MV-4-11 (cell line): ENCODE results near the gene KDM5A.

Experiments used
- DNase-seq: peaks from one replicate; lab custom pipeline; 2025; lab: John Stamatoyannopoulos, UW

The KDM5A gene

DNA sequence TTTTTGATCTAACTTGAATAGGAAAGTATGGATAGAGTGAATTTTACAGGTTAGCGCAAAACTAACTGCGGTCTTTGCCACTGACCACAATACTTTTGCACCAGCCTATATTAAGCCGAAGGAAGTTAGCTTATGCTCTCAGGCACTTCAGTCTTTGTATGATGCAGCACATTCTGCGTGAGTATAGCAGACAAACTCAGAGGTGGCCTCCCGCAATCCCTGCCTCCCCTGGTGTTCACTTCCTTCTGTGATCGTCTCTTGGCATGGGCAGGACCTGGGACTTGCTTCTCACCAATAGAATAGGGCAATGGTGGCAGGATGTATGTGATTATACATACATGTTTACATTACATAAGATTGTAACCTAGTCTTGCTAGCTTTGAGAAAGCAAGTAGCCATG is 116.2 kb downstream of the KDM5A start:
- DNase-seq: peak; percentile 43

DNA sequence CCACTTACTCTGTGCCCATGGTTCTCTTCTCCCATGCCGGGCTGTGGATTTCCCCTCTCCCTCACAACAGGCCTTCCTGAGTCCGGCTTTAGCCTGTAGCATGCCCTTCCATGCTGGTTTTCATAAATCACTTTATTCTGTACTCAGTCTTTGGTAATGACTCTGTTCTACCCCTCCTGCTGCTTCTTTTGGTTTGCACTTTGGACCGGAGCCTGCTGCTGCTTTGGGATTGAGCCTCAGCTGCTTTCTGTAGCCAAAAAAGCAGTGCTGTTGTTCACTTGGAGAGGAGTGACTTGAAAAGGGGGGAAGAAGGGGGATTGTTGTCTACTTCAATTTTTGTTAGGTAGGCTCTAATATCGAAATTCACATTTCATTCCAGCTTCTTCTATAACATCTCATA is 118.0 kb downstream of the KDM5A start:
- DNase-seq: no peak

- no peak for DNase-seq
Observed at GRCh38 chr12:269191-269590, 119.9 kb downstream of the KDM5A start.

DNA sequence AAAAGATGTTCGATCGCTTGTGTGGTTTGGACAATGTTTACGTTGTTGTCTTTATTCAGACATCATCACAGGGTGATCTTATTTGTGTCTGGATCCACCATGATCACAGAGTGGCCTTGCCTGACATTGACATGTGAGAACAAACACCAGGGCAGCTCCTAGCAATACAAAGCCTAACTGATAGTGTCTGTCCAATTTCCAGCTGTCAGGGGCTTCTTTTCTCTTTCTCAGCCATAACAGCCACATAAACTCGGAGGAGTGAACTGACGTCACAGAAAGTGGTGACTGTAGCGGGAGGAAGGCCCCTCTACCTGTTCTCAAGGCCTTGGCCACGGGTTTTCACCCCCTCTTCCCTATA is 120.7 kb downstream of the KDM5A start:
- DNase-seq: no peak

GRCh38 chr12:267581-268482 is 121.3 kb downstream of the KDM5A start:
- DNase-seq: no peak

DNA sequence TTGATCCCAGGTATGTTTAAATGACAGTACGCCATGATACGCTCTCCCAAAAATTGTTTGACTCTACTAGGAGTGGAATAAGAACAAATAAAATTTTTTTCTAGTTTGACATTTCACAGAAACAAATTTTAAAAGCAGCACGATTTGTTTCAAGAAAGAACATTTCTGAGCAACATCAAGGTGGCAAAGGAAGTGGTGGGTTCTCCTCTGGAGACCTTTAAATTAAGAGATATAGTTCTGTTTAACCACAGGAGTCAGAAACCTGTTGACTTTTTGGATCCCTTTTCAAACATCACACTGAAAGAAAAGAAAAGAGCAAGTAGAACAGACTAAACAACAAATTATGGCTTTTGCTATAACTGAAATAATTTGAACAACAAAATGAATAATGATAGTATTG is 124.0 kb downstream of the KDM5A start:
- no peak for DNase-seq

DNA sequence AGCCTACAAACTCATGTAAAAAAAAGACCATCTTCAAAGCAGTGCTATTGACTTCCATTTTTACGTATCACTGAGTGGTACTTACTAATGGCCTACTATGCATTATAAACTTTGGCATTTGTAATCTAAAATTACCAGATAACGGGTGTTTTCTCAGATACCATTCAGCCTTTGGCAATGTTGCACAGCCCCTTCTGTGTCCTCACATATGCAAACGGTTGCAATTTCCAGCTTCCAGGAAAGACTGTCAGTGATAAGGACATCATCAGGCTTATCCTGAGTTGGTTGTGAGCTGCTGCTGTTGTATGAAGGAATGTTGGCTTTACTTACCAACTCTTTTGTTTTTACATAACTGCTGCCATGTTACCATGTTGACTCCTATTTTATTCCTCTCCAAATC is 124.9 kb downstream of the KDM5A start:
- DNase-seq: no peak

GRCh38 chr12:263574-263973 is 125.5 kb downstream of the KDM5A start:
- peak; percentile 6 for DNase-seq

DNA sequence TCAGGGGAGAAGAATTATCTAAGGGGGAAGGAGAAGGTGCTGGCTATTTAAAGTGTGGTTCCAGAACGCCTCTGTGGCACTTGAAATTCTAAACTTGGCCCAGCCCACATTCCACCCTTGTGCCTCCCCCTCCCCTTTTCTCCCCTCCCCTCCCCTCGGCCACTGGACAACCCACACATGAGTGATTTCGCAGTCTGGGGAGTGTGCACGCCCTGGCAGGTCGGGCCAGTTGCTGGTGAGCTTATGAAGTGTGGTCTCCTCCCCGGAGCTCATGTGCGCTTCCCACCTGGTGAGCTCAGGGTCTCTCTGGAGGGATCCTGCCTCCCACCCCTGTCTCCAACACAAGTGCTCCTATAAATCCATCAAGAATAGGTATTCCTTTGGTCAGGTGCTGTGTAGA is 126.3 kb downstream of the KDM5A start, which contains the start of gene SLC6A13:
Gene SLC6A13, minus strand, starts transcription at position 20 of the 400 bp plus-strand sequence. CDS start 2,784 bp downstream, outside the sequence.
- DNase-seq: no peak

- DNase-seq: no peak
Observed at GRCh38 chr12:262113-262512, 127.0 kb downstream of the KDM5A start.

DNA sequence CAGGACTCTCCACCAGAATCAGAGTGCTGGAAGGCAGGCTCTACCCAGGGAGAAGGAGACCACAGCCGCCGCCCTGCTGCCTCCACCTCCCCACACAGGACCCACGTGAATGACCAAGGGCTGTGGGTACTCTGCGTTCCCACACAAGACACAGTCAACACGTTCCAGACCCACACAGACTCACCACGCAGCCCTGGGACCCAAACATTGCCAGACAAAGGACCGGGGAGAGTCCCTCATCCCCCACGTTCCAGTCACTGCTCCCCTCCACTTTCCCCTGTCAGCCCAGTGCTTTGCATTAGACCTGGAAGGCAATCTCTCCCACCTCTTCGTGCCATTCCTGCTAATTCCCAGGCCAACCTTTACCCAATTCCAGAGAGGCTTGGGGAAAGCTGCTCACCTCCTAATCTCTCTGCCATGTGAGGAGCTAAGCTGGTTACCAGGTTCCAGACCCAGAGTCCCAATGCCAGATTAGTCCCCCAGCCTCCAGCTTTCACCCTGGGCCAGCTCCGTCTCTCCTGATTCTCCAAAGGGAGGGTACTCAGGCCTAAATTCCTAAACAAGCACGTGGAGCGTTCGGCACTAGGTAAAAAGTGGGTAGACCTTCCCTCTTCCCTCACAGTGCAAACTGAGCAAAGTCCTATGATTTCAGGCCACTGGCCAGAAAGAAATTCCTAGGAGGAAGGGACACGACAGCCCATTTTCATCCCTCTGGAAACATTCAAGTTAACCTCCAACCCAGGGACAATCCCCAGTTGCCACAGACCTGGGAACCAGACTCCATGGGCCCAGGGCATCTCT is 131.4 kb downstream of the KDM5A start:
- no peak for DNase-seq

DNA sequence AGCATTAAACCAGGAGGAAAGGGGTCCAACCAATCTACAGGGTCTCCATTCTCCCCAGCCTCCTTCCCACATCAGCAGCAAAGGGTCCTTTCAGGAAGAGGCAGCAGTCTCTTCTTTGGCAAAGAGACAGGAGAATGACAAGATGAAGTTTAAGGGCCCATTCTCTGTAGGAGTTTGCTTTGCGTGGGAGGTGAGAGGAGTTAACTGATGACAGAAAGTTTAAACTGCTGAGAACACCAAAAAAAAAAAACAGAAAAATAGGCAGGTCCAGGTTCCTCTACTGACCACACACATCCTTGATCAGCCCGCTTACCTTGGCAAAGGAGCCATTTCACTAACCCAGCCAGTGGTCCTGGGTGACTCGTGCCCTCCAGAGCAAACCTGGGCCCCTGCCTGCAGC is 132.2 kb downstream of the KDM5A start:
- no peak for DNase-seq

DNA sequence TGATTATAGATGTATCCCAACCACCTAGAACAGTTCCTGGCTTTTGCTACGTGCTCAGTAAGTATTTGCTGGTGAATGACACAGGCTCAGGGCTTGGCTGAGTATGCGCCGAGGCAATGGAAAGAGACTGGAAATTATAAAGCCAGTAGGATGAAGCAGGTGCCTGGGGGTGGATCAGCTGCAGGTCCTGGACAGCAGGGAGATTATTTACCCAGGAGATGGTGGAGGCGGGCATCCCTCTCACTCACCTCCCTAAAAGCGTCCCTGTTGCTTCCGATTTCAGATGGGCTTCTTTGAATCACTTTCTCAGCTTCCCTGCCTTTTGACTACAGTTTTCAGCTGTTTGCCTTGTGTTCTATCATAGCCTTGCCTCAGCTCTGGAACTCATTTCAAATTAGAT is 132.9 kb downstream of the KDM5A start:
- no peak for DNase-seq

GRCh38 chr12:254912-255311 is 134.2 kb downstream of the KDM5A start:
- DNase-seq: no peak

DNA sequence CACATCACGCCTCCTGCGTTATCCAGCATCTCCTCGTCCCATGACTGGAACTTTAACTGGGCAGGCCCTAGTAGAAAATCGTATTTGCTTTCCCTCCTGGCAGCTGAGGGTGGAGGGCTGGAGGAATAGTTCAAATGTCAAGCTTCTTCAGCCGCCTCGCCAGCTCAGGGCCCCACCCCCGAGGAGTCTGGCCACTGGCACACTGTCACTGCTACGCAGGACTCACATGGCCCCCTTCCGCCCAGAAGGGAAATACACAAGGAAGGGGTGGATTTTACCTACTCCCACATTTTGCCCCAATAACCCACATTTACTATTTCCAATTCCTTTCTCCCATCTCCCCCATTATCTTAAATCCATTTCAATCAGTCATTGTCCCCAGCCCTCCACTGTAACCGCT is 135.1 kb downstream of the KDM5A start:
- DNase-seq: no peak

DNA sequence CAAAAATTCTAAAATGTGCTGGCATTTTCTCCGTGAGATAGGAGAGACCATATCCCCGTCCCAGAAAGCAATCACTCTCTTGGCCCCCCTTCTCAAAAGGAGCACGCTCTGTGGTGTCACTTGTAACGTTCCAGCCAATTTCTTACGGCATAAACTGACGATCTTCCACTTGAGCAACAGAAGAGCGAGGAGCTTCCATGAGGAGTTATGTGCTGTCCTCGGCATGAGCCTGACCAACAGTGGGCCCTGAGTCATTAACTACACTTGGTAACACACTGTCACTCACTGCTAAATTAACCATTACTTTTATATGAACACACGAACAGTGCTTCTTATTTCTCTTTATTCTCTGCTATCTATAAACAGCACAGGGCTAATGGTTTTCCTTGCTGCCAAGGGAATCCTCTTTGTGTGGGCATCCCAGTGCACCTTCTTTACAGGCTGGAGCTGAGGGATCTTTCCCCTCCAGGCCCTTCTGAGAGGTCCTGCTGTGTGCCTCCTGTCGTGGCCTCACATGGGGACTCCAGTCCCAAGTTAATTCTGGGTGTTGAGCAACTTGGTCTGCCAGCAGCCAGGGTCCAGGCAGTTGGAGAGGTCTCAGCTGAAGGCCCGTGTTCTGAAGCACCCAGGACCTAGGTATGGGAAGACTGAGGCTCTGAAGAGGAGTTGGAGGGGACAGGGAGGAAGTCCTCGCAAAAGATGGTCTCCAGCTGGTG is 135.8 kb downstream of the KDM5A start:
- no peak for DNase-seq

DNA sequence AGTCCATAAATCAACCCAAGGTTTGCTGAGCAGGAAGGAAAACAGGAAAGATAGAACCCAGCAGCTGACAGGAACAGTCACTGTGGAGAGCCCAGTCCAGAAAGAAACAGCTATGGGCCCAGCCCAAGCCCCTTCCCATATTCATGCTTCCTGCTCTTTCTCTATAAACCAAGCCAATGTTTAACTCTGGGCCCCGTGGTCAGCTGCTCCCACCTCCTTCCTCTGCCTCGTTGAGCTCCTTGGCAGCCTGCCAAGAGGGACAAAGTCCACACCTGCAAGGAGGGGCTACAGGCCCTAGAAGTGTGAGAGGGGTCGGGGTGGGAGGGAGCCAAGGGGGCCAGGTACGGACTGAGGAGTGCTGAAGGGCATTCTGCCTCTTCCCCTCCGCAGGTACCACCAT is 136.5 kb downstream of the KDM5A start:
- no peak for DNase-seq

- DNase-seq: no peak
Observed at GRCh38 chr12:247271-247670, 141.8 kb downstream of the KDM5A start.

GRCh38 chr12:243381-243780 is 145.7 kb downstream of the KDM5A start:
- DNase-seq: no peak

GRCh38 chr12:242496-242895 is 146.6 kb downstream of the KDM5A start:
- DNase-seq: no peak

- no peak for DNase-seq
Observed at GRCh38 chr12:241266-241665, 147.9 kb downstream of the KDM5A start.

DNA sequence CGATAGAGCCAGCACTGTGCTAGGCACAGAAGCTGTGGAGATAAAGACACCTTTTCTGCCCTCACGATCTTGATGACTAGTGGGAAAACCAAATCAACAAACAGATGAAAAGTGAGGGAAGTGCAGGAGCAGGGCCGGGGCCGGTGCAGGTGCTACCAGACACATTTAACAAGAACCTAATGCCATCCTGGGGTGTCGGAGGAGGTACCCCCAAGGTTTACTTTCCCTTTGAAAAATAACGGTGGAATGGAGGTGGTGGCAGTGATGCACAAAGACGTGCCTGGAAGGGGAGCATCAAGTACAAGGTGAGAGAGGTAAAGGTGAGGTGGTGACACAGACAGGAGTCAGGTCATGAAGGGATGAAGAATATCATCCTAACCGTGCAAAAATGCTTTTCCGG is 148.6 kb downstream of the KDM5A start:
- no peak for DNase-seq
